H1 (cell line): Measurements from ENCODE around the gene GPR137. TPM values are rescaled to one million over a fixed set of nuclear protein-coding genes. Genes with fewer than 3 reads are reported as not detected.
A peak's percentile ranks its signal among the peaks of the same experiment; 100 is the strongest.

ENCODE experiments used
- CTCF ChIA-PET: fragments of 300-600 bp; sonication (Branson Sonifier 250); formaldehyde crosslinking; loops from one replicate; lab custom pipeline; 2021; ENCODE audit not compliant: partially characterized antibody; lab: Charles Lee
- POLR2A ChIA-PET: fragments of 300-600 bp; sonication (Branson Sonifier 250); formaldehyde crosslinking; loops from one replicate; lab custom pipeline; 2021; ENCODE audit warnings: inconsistent platforms; ENCODE audit not compliant: partially characterized antibody; lab: Charles Lee
- DNase-seq, 2 experiments: peaks; one replicate each; pipeline versions ENCODE4 v3.0.0 to v3.0.0-alpha.2; 2010 to 2022; ENCODE audit warnings: low spot score in 2 of 2, low read depth in 1 of 2, mixed read lengths in 1 of 2
- FAIRE-seq: peaks from 2 replicates; lab custom pipeline; 2011; peaks lifted over from hg19 to GRCh38; lab: Jason Lieb, UNC
- H2AFZ ChIP-seq: 2 replicates; pipeline ENCODE4 v1.8.1; 2012; ENCODE audit warnings: low read length, inconsistent platforms
- H2AK5ac ChIP-seq: 2 replicates; pipeline ENCODE4 v1.6.1; 2013; ENCODE audit warnings: low read depth, low read length
- H2BK120ac ChIP-seq: replicated peaks from 2 replicates; pipeline ENCODE3; 2013; ENCODE audit warnings: low read depth, low read length, inconsistent platforms
- H2BK12ac ChIP-seq: 2 replicates; pipeline ENCODE4 v1.6.1; 2013; ENCODE audit warnings: low read depth, low read length
- H2BK15ac ChIP-seq: 2 replicates; pipeline ENCODE4 v1.6.1; 2013; ENCODE audit warnings: low read length
- H2BK20ac ChIP-seq: 2 replicates; pipeline ENCODE4 v1.6.1; 2013; ENCODE audit warnings: low read length
- H2BK5ac ChIP-seq: 2 replicates; pipeline ENCODE4 v1.6.1; 2013; ENCODE audit warnings: low read depth, low read length
- H3K14ac ChIP-seq: 2 replicates; pipeline ENCODE4 v1.6.1; 2013; ENCODE audit warnings: inconsistent platforms; ENCODE audit not compliant: insufficient read length
- H3K18ac ChIP-seq: 2 replicates; pipeline ENCODE4 v1.6.1; 2013; ENCODE audit warnings: low read length; ENCODE audit errors: extremely low read depth
- H3K23ac ChIP-seq: 2 replicates; pipeline ENCODE4 v1.6.1; 2013; ENCODE audit warnings: inconsistent platforms; ENCODE audit not compliant: insufficient read length
- H3K23me2 ChIP-seq: 2 replicates; pipeline ENCODE4 v1.6.1; 2013; ENCODE audit warnings: low read depth, low read length
- H3K27ac ChIP-seq: 2 replicates; pipeline ENCODE4 v1.6.1; 2011; ENCODE audit warnings: low read depth, low read length, inconsistent platforms
- H3K27me3 ChIP-seq, 4 experiments: replicated peaks in 1 of 4; 1 replicate in 1 of 4; 2 replicates in 3 of 4; pipeline versions ENCODE4 v1.6.1 to v1.8.1; 2011 to 2013; ENCODE audit warnings: low read length in 3 of 4, mild to moderate bottlenecking in 3 of 4, inconsistent platforms in 2 of 4, mixed read lengths in 2 of 4, moderate library complexity in 1 of 4; ENCODE audit not compliant: control insufficient read depth in 3 of 4, insufficient read depth in 3 of 4; ENCODE audit errors: extremely low read depth in 1 of 4
- H3K36me3 ChIP-seq, 4 experiments: 2 replicates each; pipeline versions ENCODE4 v1.6.1 to v1.8.1; 2011 to 2013; ENCODE audit warnings: mild to moderate bottlenecking in 4 of 4, low read length in 3 of 4, moderate library complexity in 2 of 4, control low read depth in 1 of 4, inconsistent platforms in 1 of 4; ENCODE audit not compliant: insufficient read depth in 4 of 4, control insufficient read depth in 2 of 4
- H3K4ac ChIP-seq: replicated peaks from 2 replicates; pipeline ENCODE3; 2013; ENCODE audit warnings: low read length, low read depth, mixed read lengths, inconsistent platforms; ENCODE audit not compliant: insufficient read length
- H3K4me1 ChIP-seq, 4 experiments: replicated peaks in 1 of 4; 1 replicate in 1 of 4; 2 replicates in 3 of 4; pipeline versions ENCODE4 v1.6.1 to v1.8.1; 2011 to 2013; ENCODE audit warnings: low read length in 3 of 4, inconsistent platforms in 2 of 4, mixed read lengths in 1 of 4; ENCODE audit not compliant: insufficient read depth in 4 of 4, control insufficient read depth in 3 of 4
- H3K4me2 ChIP-seq, 2 experiments: 2 replicates each; pipeline versions ENCODE4 v1.6.1 to v1.8.1; 2011 to 2013; ENCODE audit warnings: low read depth in 2 of 2, low read length in 2 of 2, control low read depth in 1 of 2, inconsistent platforms in 1 of 2, mild to moderate bottlenecking in 1 of 2; ENCODE audit not compliant: insufficient read depth in 1 of 2
- H3K4me3 ChIP-seq, 4 experiments: fragments of 200-600, 300-600 bp in 1 of 4; sonication (generic), shearing (Covaris generic), sonication (Bioruptor Twin) in 1 of 4; 2 replicates each; pipeline versions ENCODE4 v1.5.1 to v1.8.1; 2011 to 2016; ENCODE audit warnings: low read length in 4 of 4, low read depth in 3 of 4, control low read depth in 2 of 4, inconsistent platforms in 2 of 4, mild to moderate bottlenecking in 2 of 4, mixed read lengths in 1 of 4, moderate library complexity in 1 of 4; ENCODE audit not compliant: insufficient read depth in 2 of 4; ENCODE audit errors: extremely low read depth in 1 of 4
- H3K56ac ChIP-seq: replicated peaks from 2 replicates; pipeline ENCODE3; 2013; ENCODE audit warnings: low read depth, mild to moderate bottlenecking, mixed read lengths, low read length, inconsistent platforms; ENCODE audit not compliant: insufficient read length
- H3K79me1 ChIP-seq: 2 replicates; pipeline ENCODE4 v1.6.1; 2013; ENCODE audit warnings: low read depth, low read length, control low read depth
- H3K79me2 ChIP-seq, 2 experiments: 2 replicates each; pipeline versions ENCODE4 v1.6.1 to v1.8.1; 2012 to 2013; ENCODE audit warnings: low read length in 2 of 2, mild to moderate bottlenecking in 2 of 2, inconsistent platforms in 1 of 2; ENCODE audit not compliant: insufficient read depth in 2 of 2, control insufficient read depth in 1 of 2
- H3K9ac ChIP-seq, 4 experiments: replicated peaks in 1 of 4; 1 replicate in 1 of 4; 2 replicates in 3 of 4; pipeline versions ENCODE4 v1.6.1 to v1.8.1; 2011 to 2013; ENCODE audit warnings: low read depth in 3 of 4, low read length in 3 of 4, control low read depth in 2 of 4, mild to moderate bottlenecking in 2 of 4, moderate library complexity in 2 of 4, inconsistent platforms in 1 of 4; ENCODE audit errors: extremely low read depth in 1 of 4
- H3K9me3 ChIP-seq, 2 experiments: 2 replicates each; pipeline versions ENCODE4 v1.6.1 to v1.8.1; 2012 to 2013; ENCODE audit warnings: mild to moderate bottlenecking in 2 of 2, moderate library complexity in 2 of 2, control low read depth in 1 of 2, inconsistent platforms in 1 of 2, low read depth in 1 of 2, low read length in 1 of 2, mixed read lengths in 1 of 2; ENCODE audit not compliant: insufficient read depth in 2 of 2
- H4K20me1 ChIP-seq, 2 experiments: replicated peaks in 1 of 2; 2 replicates each; pipeline versions ENCODE3 to v1.8.1; 2011 to 2013; ENCODE audit warnings: inconsistent platforms in 2 of 2, low read length in 2 of 2, mild to moderate bottlenecking in 1 of 2; ENCODE audit not compliant: insufficient read depth in 2 of 2, control insufficient read depth in 1 of 2
- H4K5ac ChIP-seq: 2 replicates; pipeline ENCODE4 v1.6.1; 2013; ENCODE audit warnings: low read length, low read depth, mixed read lengths, inconsistent platforms; ENCODE audit not compliant: insufficient read length
- H4K8ac ChIP-seq: 2 replicates; pipeline ENCODE4 v1.8.0; 2013; ENCODE audit warnings: mild to moderate bottlenecking, moderate library complexity, low read length, inconsistent platforms; ENCODE audit not compliant: insufficient read depth; ENCODE audit errors: extremely low read depth
- H4K91ac ChIP-seq: replicated peaks from 2 replicates; pipeline ENCODE3; 2013; ENCODE audit warnings: low read length, mixed read lengths, inconsistent platforms; ENCODE audit not compliant: insufficient read length
- ATF2 ChIP-seq: IDR thresholded peaks from 2 replicates; pipeline ENCODE4 v1.6.1; 2012; ENCODE audit warnings: low read length, inconsistent platforms
- CHD2 ChIP-seq: IDR thresholded peaks from 2 replicates; pipeline ENCODE4 v1.6.1; 2012; ENCODE audit warnings: low read length, improper control_type of control experiment
- CREB1 ChIP-seq: IDR thresholded peaks from 2 replicates; pipeline ENCODE4 v1.6.1; 2012; ENCODE audit warnings: inconsistent platforms
- GABPA ChIP-seq: IDR thresholded peaks from 2 replicates; pipeline ENCODE4 v1.6.1; 2011; ENCODE audit warnings: mild to moderate bottlenecking, low read length, moderate library complexity, borderline replicate concordance; ENCODE audit not compliant: insufficient read depth
- KDM4A ChIP-seq: IDR thresholded peaks from one replicate; pipeline ENCODE4 v1.7.1; 2012; ENCODE audit warnings: low read depth, mild to moderate bottlenecking, moderate library complexity, low read length, inconsistent platforms; ENCODE audit not compliant: severe bottlenecking
- POLR2A ChIP-seq, 2 experiments: IDR thresholded peaks; 1 replicate in 1 of 2; 2 replicates in 1 of 2; pipeline ENCODE4 v1.6.1; 2011; ENCODE audit warnings: low read depth in 2 of 2, low read length in 2 of 2, mild to moderate bottlenecking in 2 of 2; ENCODE audit errors: control extremely low read depth in 1 of 2
- POU5F1 ChIP-seq: IDR thresholded peaks from 2 replicates; pipeline ENCODE4 v1.6.1; 2011; ENCODE audit warnings: low read depth, mild to moderate bottlenecking, low read length, moderate library complexity
- SIX5 ChIP-seq: IDR thresholded peaks from 2 replicates; pipeline ENCODE4 v1.6.1; 2011; ENCODE audit warnings: mild to moderate bottlenecking, low read depth, low read length
- SRF ChIP-seq: IDR thresholded peaks from 2 replicates; pipeline ENCODE4 v1.6.1; 2011; ENCODE audit warnings: mild to moderate bottlenecking, low read depth, low read length, moderate library complexity
- ZNF274 ChIP-seq: IDR thresholded peaks from 2 replicates; pipeline ENCODE4 v1.7.0; 2012; ENCODE audit warnings: low read length, borderline replicate concordance; ENCODE audit errors: extremely low read depth
- WGBS, 2 experiments: shearing (Covaris generic) in 1 of 2; methylation state at CpG; one replicate each; pipeline versions ENCODE4 v1.1.6 to v1.1.7; 2013 to 2015; ENCODE audit warnings: low lambda C conversion rate in 2 of 2, mixed read lengths in 2 of 2, inconsistent platforms in 1 of 2, low coverage in 1 of 2, missing lambda C conversion rate in 1 of 2; ENCODE audit not compliant: insufficient replicate concordance in 2 of 2, insufficient coverage in 1 of 2, insufficient read length in 1 of 2; ENCODE audit errors: extremely low coverage in 1 of 2, missing lambda C conversion rate in 1 of 2; 5-methylcytosine and 5-hydroxymethylcytosine counted together
- polyA plus RNA-seq, 7 experiments: library from polyadenylated mRNA; depleted of rRNA in 3 of 7; stranded (reverse) in 5 of 7; unstranded in 2 of 7; fragments of >200 nt in 5 of 7; fragments of 200-250 nt in 2 of 7; gene quantifications; 1 replicate in 5 of 7; 2 replicates in 1 of 7; 4 replicates in 1 of 7; pipeline versions ENCODE4 v1.2.1 to v1.2.3, GENCODE V29; 2011 to 2013; ENCODE audit warnings: missing spikeins in 2 of 7, mixed read lengths in 2 of 7
- total RNA-seq: library from RNA; stranded (reverse); fragmentation: NEBNext Ultra II Directional; extraction: Animal tissue kit (Norgen Biotek cat#: 25700); gene quantifications from 2 replicates; pipeline ENCODE4 v1.2.1, GENCODE V29; 2021

Gene GPR137
- total and polyA plus RNA-seq, 2 of the 8 experiments (the other 6 are each of a cell fraction or from before 2014, with no cell fraction given) = 36.2 to 37.8 TPM

DNA sequence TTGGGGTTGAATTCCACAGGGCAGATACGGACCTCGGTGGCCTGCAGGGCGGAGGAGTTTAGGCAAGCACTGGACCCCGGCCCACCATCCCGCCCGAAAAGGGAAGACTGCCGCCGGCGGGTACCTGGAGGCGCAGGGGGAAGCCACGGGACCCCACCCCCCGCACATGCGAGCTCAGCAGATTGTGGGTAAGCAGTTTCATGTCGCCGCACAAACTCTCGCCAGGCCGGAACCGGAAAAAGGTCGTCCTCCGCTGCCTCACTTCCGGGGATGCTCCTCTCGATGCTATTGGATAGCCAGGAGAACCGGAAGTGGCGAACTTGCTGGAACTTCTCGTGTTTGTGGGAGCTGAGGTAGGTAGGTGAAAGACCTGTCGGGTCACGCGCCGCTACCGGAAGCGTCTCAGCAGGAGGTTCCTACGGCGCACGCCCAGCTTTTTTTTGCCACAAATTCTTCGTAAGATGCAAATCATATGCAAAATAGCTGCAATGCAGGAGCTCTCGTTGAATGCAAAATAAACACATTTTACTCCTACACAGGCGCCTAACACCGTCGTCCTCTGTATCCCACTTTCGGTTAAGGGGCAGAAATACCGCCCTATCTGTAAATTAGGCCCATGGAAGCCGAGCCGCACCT, 31.8 kb downstream of the GPR137 start, which contains the start of gene TRMT112:
Gene TRMT112, minus strand, starts transcription at position 235 of the 636 bp plus-strand sequence. Its CDS starts 33 bp downstream, at position 202.
- H4K5ac ChIP-seq = peak within 1 kb of the TSS; percentile 99
- peak within 1 kb of the TSS; percentile 94 for H2BK120ac ChIP-seq
- peaks cover 0 to 3% of the 10 kb centered on the region in 2 experiments for H4K20me1 ChIP-seq
- H3K4ac ChIP-seq = peak within 1 kb of the TSS; percentile 97
- no peak within 1 kb of the TSS for H2BK20ac ChIP-seq
- peak within 1 kb of the TSS; percentile 96 for H4K91ac ChIP-seq
- 0 out of 2 replicates have a peak within 1 kb of the TSS, but pooled peaks have one; percentile 27 for H2BK12ac ChIP-seq
- no peaks in the 10 kb centered on the region for H3K9me3 ChIP-seq
- FAIRE-seq (peak; percentile 87), DNase-seq (peak; percentile 89 to 97)
- ChIA-PET CTCF (interaction anchor here (0.7 to 20.8 kb wide), 16 partner anchors 11 to 372 kb away, joined by 3 to 614 read pairs (median 4); partner anchors contain the start of genes BAD, CATSPERZ, CCDC88B and NUDT22), POLR2A (interaction anchor here (0.6 to 6.6 kb wide), 28 partner anchors 9 to 249 kb away, joined by 3 to 61 read pairs (median 6); partner anchors contain the start of genes CCDC88B, ESRRA, FERMT3 and NUDT22)
- H3K14ac ChIP-seq = no peak within 1 kb of the TSS
- H2AK5ac ChIP-seq = 0 out of 2 replicates have a peak within 1 kb of the TSS, but pooled peaks have one; percentile 71
- H4K8ac ChIP-seq = peak within 1 kb of the TSS; percentile 97
- no peaks in the 10 kb centered on the region for H3K27me3 ChIP-seq
- H3K4me1 ChIP-seq = peaks cover 0 to 8% (median 3%) of the 10 kb centered on the region in 4 experiments; a peak in 6 of 7 replicates
- H2AFZ ChIP-seq = 0 out of 2 replicates have a peak within 1 kb of the TSS, but pooled peaks have one; percentile 40
- no peak within 1 kb of the TSS for H2BK15ac ChIP-seq
- H3K23me2 ChIP-seq = peaks cover 5% of the 10 kb centered on the region; the same call in 1 of the 2 replicates
- peak within 1 kb of the TSS; percentile 73 to 80 (median 77) for H3K4me3 ChIP-seq
- H3K36me3 ChIP-seq = peaks cover 2 to 26% (median 15%) of the 10 kb centered on the region in 4 experiments; a peak in 7 of 8 replicates
- H3K79me2 ChIP-seq = peaks cover 0 to 18% of the 10 kb centered on the region in 2 experiments; a peak in 1 of 4 replicates
- peaks cover 7% of the 10 kb centered on the region; the same call in 1 of the 2 replicates for H3K79me1 ChIP-seq
- H3K18ac ChIP-seq = peak within 1 kb of the TSS; percentile 71
- 1% methylated on average over 37 of the region's 43 CpGs; no CpG with 5 or more reads in 1 of the 2 experiments for WGBS, 2 experiments
- H3K4me2 ChIP-seq = peak within 1 kb of the TSS; percentile 60 to 75
- H3K23ac ChIP-seq = no peak within 1 kb of the TSS
- H3K27ac ChIP-seq = peak within 1 kb of the TSS; percentile 91
- peak within 1 kb of the TSS; percentile 84 for H2BK5ac ChIP-seq
- H3K9ac ChIP-seq = peak within 1 kb of the TSS; percentile 70 to 85 (median 79)
- peak within 1 kb of the TSS; percentile 91 for H3K56ac ChIP-seq
- TF ChIP-seq CHD2 (peak; percentile 24), CREB1 (peak; percentile 78), ZNF274 (no peak), SIX5 (no peak), SRF (no peak), ATF2 (no peak), KDM4A (peak; percentile 90), POU5F1 (no peak), GABPA (peak; percentile 95), POLR2A (IDR thresholded peaks at IDR 0.05; ENCODE audit: control extremely low read depth in 1 of 2, low read depth in 2 of 2, low read length in 2 of 2) (peak in 1 of 2 experiments; percentile 76; a peak in 2 of 3 replicates)
